Measurements from ENCODE around the gene REEP2. TPM values are rescaled to one million over a fixed set of nuclear protein-coding genes. Genes with fewer than 3 reads are reported as not detected.
"Not testable (repeated sequence)": the region's sequence is repeated elsewhere in the genome, so short reads cannot be mapped to it uniquely, and the experiment has no call there.

The REEP2 gene, protein sequence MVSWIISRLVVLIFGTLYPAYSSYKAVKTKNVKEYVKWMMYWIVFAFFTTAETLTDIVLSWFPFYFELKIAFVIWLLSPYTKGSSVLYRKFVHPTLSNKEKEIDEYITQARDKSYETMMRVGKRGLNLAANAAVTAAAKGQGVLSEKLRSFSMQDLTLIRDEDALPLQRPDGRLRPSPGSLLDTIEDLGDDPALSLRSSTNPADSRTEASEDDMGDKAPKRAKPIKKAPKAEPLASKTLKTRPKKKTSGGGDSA
- not detected for polyA plus RNA-seq

DNA sequence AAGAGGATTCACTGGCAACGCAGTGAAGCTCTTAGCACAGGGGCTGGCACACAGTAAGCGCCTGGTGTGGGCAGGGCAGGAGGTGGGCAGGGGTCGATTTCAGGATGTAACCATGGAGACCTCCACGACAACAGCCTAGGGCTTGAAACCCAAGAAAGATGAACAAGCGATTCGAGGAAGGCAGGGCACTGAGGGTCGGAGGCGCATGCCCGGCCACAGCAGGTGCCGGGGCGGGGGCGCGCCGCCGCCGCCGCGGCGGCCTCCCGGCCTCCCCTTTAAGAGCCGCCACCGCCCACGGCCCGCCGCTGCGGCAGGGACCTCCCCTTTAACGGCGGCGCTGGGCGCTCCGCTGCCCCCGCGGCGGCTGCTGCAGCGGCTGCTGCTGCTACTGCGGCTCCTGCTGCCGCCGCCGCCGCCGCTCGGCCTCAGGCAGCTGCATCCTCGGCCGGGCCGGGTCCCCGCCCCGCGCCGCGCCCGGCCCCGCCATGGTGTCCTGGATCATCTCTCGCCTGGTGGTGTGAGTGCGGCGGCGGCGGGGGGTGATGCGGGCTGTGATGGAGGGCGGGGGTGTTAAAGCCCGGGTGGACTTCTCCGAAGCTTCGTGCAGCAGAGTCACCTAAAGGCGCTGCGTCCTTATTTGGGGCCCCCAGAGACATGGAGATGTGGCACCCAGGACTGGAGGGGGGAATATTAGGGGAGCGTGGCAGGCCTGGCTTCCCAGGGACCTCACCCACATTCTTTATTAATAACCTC is at the start of gene REEP2:
REEP2 (plus strand) TSS at position 334 of the 753 bp plus-strand sequence; CDS start at position 486, 152 bp downstream.
- H3K4me1 Mint-ChIP-seq: peaks cover 7 to 13% (median 9%) of the 10 kb centered on the region in 3 donors
- H3K36me3 Mint-ChIP-seq: peaks cover 5% of the 10 kb centered on the region
- peak within 1 kb of the TSS; percentile 55 to 94 (median 84) for H3K4me3 Mint-ChIP-seq
- no peaks in the 10 kb centered on the region for H3K9me3 Mint-ChIP-seq
- no peaks in the 10 kb centered on the region for H3K27me3 Mint-ChIP-seq
- H3K27ac Mint-ChIP-seq: peak within 1 kb of the TSS in 2 of 3 donors; percentile 86 to 92

- Mint-ChIP-seq H3K9me3 (no peaks in the 10 kb centered on the region), H3K27ac (no peak overlapping the region), H3K27me3 (no peaks in the 10 kb centered on the region), H3K36me3 (peaks cover 6% of the 10 kb centered on the region), H3K4me1 (no peaks in the 10 kb centered on the region), H3K4me3 (no peak overlapping the region)
Measured at GRCh38 chr5:138389332-138389731, 49.5 kb upstream of the REEP2 start.

GRCh38 chr5:138389911-138390310 is 48.9 kb upstream of the REEP2 start:
- H3K4me3 Mint-ChIP-seq, H3K36me3 Mint-ChIP-seq, H3K4me1 Mint-ChIP-seq, H3K27ac Mint-ChIP-seq, H3K27me3 Mint-ChIP-seq, H3K9me3 Mint-ChIP-seq: not testable (repeated sequence)

DNA sequence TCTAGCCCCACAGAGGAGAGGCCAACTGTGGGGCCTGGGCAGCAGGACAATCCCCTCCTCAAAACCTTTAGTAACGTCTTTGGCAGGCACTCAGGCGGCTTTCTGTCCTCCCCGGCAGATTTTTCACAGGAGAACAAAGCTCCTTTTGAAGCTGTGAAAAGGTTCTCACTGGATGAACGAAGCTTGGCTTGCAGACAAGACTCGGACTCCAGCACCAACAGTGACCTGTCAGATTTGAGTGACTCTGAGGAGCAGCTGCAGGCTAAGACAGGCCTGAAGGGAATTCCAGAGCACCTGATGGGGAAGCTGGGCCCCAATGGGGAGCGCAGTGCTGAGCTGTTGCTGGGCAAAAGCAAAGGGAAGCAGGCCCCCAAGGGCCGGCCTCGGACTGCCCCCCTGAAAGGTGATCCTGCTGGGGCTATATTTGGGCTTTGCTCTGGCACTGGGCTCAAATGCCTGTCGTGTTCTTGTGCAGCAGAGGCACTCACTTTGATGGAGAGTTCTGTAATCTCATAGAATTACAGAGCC is 46.9 kb upstream of the REEP2 start:
- Mint-ChIP-seq H3K27me3 (no peaks in the 10 kb centered on the region), H3K4me3 (no peak overlapping the region), H3K27ac (peak overlapping the region in 1 of 3 donors; percentile 59), H3K4me1 (no peaks in the 10 kb centered on the region), H3K9me3 (no peaks in the 10 kb centered on the region), H3K36me3 (peaks cover 12% of the 10 kb centered on the region)

- Mint-ChIP-seq H3K36me3 (peaks cover 9% of the 10 kb centered on the region), H3K9me3 (peaks cover 0 to 2% (median 0%) of the 10 kb centered on the region in 3 donors), H3K4me3 (no peak overlapping the region), H3K4me1 (peaks cover 5% of the 10 kb centered on the region in 3 donors), H3K27ac (peak overlapping the region in 2 of 3 donors; percentile 14 to 16), H3K27me3 (no peaks in the 10 kb centered on the region)
Measured at GRCh38 chr5:138402640-138403039, 36.2 kb upstream of the REEP2 start.

DNA sequence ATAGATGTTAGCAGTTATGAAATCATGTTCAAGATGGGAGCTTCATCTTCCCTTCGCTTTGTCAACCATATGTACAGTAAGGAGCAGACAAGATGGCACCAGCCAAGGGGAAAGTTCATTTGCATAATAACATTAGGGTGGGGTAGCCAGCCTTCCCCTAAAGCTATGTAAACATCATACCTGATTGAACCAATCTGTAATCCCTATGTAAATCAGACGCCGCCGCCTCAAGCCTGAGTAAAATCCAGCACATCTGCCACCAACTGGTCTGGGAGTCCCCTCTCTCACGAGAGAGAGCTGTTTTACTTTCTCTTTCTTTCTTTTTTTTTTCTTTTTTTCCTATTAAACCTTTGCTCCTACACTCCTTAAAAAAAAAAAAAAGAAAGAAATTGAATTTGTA is 30.8 kb upstream of the REEP2 start:
- peaks cover 0 to 2% (median 0%) of the 10 kb centered on the region in 3 donors for H3K9me3 Mint-ChIP-seq
- H3K4me3 Mint-ChIP-seq: peak overlapping the region in 3 of 4 donors; percentile 8 to 83 (median 46)
- H3K36me3 Mint-ChIP-seq: peaks cover 17% of the 10 kb centered on the region
- H3K4me1 Mint-ChIP-seq: peaks cover 11 to 15% (median 13%) of the 10 kb centered on the region in 3 donors
- peak overlapping the region; percentile 55 to 92 (median 73) for H3K27ac Mint-ChIP-seq
- H3K27me3 Mint-ChIP-seq: no peaks in the 10 kb centered on the region

DNA sequence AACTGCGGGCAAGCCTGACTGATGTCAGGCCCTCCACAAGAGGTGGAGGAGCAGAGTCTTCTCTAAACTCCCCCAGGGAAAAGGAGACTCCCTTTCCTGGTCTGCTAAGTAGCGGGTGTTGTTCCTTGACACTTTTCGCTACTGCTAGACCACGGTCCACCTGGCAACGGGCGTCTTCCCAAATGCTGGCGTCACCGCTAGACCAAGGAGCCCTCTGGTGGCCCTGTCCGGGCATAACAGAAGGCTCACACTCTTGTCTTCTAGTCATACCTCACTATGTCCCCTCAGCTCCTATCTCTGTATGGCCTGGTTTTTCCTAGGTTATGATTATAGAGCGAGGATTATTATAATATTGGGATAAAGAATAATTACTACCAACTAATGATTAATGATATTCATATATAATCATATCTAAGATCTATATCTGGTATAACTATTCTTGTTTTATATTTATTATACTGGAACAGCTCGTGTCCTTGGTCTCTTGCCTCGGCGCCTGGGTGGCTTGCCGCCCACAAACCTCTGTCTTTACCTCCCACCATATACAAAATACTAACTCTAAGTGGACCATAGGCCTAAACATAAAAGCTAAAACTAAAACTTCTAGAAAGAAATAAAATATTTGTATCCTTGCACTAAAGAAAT is 27.7 kb upstream of the REEP2 start:
- not testable (repeated sequence) for H3K4me3 Mint-ChIP-seq, H3K27me3 Mint-ChIP-seq, H3K27ac Mint-ChIP-seq, H3K9me3 Mint-ChIP-seq
- Mint-ChIP-seq H3K4me1 (peaks cover 11 to 15% (median 13%) of the 10 kb centered on the region in 3 donors), H3K36me3 (peaks cover 16% of the 10 kb centered on the region)

DNA sequence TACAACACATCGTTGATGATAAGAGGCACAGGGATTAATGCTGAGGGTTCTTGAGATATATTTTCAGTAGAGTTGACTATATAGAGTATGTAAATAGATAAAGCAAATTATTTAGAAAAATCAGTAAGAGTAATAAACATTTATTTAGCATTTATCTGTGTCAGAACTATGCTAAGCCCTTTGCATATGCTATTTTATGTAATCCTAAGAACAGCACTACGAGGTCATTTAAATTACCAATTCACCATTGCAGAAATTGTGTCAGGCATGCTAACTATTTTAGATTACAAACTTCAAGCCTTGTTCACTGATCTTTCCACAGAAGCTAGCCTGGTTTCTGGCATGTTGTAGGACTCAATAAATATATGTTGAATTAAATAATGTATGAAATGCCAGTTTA is 20.4 kb upstream of the REEP2 start:
- Mint-ChIP-seq H3K9me3 (no peaks in the 10 kb centered on the region), H3K27me3 (no peaks in the 10 kb centered on the region), H3K4me3 (no peak overlapping the region), H3K27ac (no peak overlapping the region), H3K4me1 (no peaks in the 10 kb centered on the region), H3K36me3 (peaks cover 5% of the 10 kb centered on the region)

DNA sequence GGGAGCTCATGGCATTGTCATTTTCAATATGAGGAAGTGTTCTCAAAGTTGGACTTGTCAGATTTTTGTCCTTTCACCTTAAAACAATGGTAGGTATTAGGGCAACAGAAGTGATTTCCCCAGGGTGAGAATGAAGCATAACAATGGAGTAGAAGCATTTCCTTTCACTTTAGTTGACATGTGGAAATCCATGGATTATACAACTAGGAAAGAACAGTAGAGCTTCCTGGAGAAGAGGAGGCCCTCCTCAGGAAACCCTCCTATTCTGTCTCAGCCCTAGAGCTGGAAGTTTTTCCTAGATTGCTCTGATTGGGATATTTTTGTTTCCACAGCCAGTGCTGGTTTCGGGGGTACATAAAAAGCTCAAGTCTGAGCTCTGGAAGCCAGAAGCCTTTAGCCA is 13.8 kb upstream of the REEP2 start:
- no peaks in the 10 kb centered on the region for H3K4me1 Mint-ChIP-seq
- H3K36me3 Mint-ChIP-seq: peaks cover 11% of the 10 kb centered on the region
- H3K4me3 Mint-ChIP-seq: no peak overlapping the region
- no peaks in the 10 kb centered on the region for H3K27me3 Mint-ChIP-seq
- peak overlapping the region in 1 of 3 donors; percentile 17 for H3K27ac Mint-ChIP-seq
- no peaks in the 10 kb centered on the region for H3K9me3 Mint-ChIP-seq

GRCh38 chr5:138435943-138436342 is 2.9 kb upstream of the REEP2 start:
- no peak overlapping the region for H3K4me3 Mint-ChIP-seq
- peaks cover 9% of the 10 kb centered on the region for H3K36me3 Mint-ChIP-seq
- H3K27ac Mint-ChIP-seq: no peak overlapping the region
- H3K9me3 Mint-ChIP-seq: no peaks in the 10 kb centered on the region
- no peaks in the 10 kb centered on the region for H3K27me3 Mint-ChIP-seq
- H3K4me1 Mint-ChIP-seq: peaks cover 7 to 13% (median 9%) of the 10 kb centered on the region in 3 donors

GRCh38 chr5:138438003-138438723 is 694 bp upstream of the REEP2 start:
- peaks cover 5% of the 10 kb centered on the region for H3K36me3 Mint-ChIP-seq

GRCh38 chr5:138439477-138440158 is 761 bp downstream of the REEP2 start:
- Mint-ChIP-seq H3K27ac (peak overlapping the region in 1 of 3 donors; percentile 92), H3K27me3 (no peaks in the 10 kb centered on the region), H3K4me1 (peaks cover 7 to 13% (median 9%) of the 10 kb centered on the region in 3 donors), H3K36me3 (peaks cover 3% of the 10 kb centered on the region), H3K4me3 (peak overlapping the region; percentile 45 to 90 (median 80)), H3K9me3 (no peaks in the 10 kb centered on the region)

More at GRCh38 chr5:138438003-138438723, 694 bp upstream of the REEP2 start:
- Mint-ChIP-seq H3K4me1 (peaks cover 7 to 13% (median 9%) of the 10 kb centered on the region in 3 donors), H3K4me3 (peak overlapping the region; percentile 55 to 94 (median 80)), H3K9me3 (no peaks in the 10 kb centered on the region), H3K27ac (peak overlapping the region in 2 of 3 donors; percentile 60 to 86), H3K27me3 (no peaks in the 10 kb centered on the region)

- no peak overlapping the region for H3K27ac Mint-ChIP-seq
- H3K36me3 Mint-ChIP-seq: no peaks in the 10 kb centered on the region
- H3K9me3 Mint-ChIP-seq: no peaks in the 10 kb centered on the region
- peak overlapping the region in 3 of 4 donors; percentile 13 to 63 (median 45) for H3K4me3 Mint-ChIP-seq
- peaks cover 7 to 13% (median 9%) of the 10 kb centered on the region in 3 donors for H3K4me1 Mint-ChIP-seq
- no peaks in the 10 kb centered on the region for H3K27me3 Mint-ChIP-seq
Measured at GRCh38 chr5:138440159-138441073, 1.6 kb downstream of the REEP2 start.
